ENCODE data around the gene MAP3K20. TPM values are rescaled to one million over a fixed set of nuclear protein-coding genes. Genes with fewer than 3 reads are reported as not detected.
"Not testable (repeated sequence)": the region's sequence is repeated elsewhere in the genome, so short reads cannot be mapped to it uniquely, and the experiment has no call there.

MAP3K20 gene
- total RNA-seq, 1 donor, result 35.3 TPM

- no peaks in the 10 kb centered on the region for H3K4me1 ChIP-seq (ENCODE audit: insufficient read depth, low read length)
- no peaks in the 10 kb centered on the region for H3K27me3 ChIP-seq (ENCODE audit: insufficient read depth, low read length)
- no peaks in the 10 kb centered on the region for H3K9me3 ChIP-seq (ENCODE audit: low read depth, low read length)
- no peak overlapping the region for H3K4me3 ChIP-seq (ENCODE audit: low read length)
These were observed 42.0 kb downstream of the MAP3K20 start for GRCh38 chr2:173117678-173118077.

- Histone ChIP-seq H3K27me3 (ENCODE audit: insufficient read depth, low read length) (no peaks in the 10 kb centered on the region), H3K9me3 (ENCODE audit: low read depth, low read length) (no peaks in the 10 kb centered on the region)
These were observed 42.7 kb downstream of the MAP3K20 start for GRCh38 chr2:173118395-173118794.

GRCh38 chr2:173119069-173119807, 43.6 kb downstream of the MAP3K20 start:
- H3K27me3 ChIP-seq (ENCODE audit: insufficient read depth, low read length), result no peaks in the 10 kb centered on the region
- H3K4me3 ChIP-seq (ENCODE audit: low read length), result no peak overlapping the region
- H3K9me3 ChIP-seq (ENCODE audit: low read depth, low read length), result no peaks in the 10 kb centered on the region
- peaks cover 12% of the 10 kb centered on the region for H3K4me1 ChIP-seq (ENCODE audit: insufficient read depth, low read length)

More at GRCh38 chr2:173118395-173118794, 42.7 kb downstream of the MAP3K20 start:
- H3K4me1 ChIP-seq (ENCODE audit: insufficient read depth, low read length), result peaks cover 3% of the 10 kb centered on the region
- H3K4me3 ChIP-seq (ENCODE audit: low read length), result no peak overlapping the region

GRCh38 chr2:173119944-173120343, 44.3 kb downstream of the MAP3K20 start:
- Histone ChIP-seq H3K4me3 (ENCODE audit: low read length) (no peak overlapping the region), H3K27me3 (ENCODE audit: insufficient read depth, low read length) (no peaks in the 10 kb centered on the region), H3K4me1 (ENCODE audit: insufficient read depth, low read length) (peaks cover 18% of the 10 kb centered on the region), H3K9me3 (ENCODE audit: low read depth, low read length) (no peaks in the 10 kb centered on the region)

- no peaks in the 10 kb centered on the region for H3K9me3 ChIP-seq (ENCODE audit: low read depth, low read length)
- no peaks in the 10 kb centered on the region for H3K27me3 ChIP-seq (ENCODE audit: insufficient read depth, low read length)
- H3K4me1 ChIP-seq (ENCODE audit: insufficient read depth, low read length), result peaks cover 27% of the 10 kb centered on the region
- H3K4me3 ChIP-seq (ENCODE audit: low read length), result no peak overlapping the region
These were observed 47.3 kb downstream of the MAP3K20 start for GRCh38 chr2:173122936-173123335.

GRCh38 chr2:173124441-173124840, 48.8 kb downstream of the MAP3K20 start:
- H3K27me3 ChIP-seq (ENCODE audit: insufficient read depth, low read length), result no peaks in the 10 kb centered on the region
- H3K9me3 ChIP-seq (ENCODE audit: low read depth, low read length), result no peaks in the 10 kb centered on the region
- no peak overlapping the region for H3K4me3 ChIP-seq (ENCODE audit: low read length)
- peaks cover 27% of the 10 kb centered on the region for H3K4me1 ChIP-seq (ENCODE audit: insufficient read depth, low read length)

- Histone ChIP-seq H3K27me3 (ENCODE audit: insufficient read depth, low read length) (no peaks in the 10 kb centered on the region), H3K9me3 (ENCODE audit: low read depth, low read length) (no peaks in the 10 kb centered on the region), H3K4me3 (ENCODE audit: low read length) (no peak overlapping the region), H3K4me1 (ENCODE audit: insufficient read depth, low read length) (peaks cover 27% of the 10 kb centered on the region)
These were observed 51.2 kb downstream of the MAP3K20 start for GRCh38 chr2:173126819-173127218.

- H3K27me3 ChIP-seq (ENCODE audit: insufficient read depth, low read length); H3K4me3 ChIP-seq (ENCODE audit: low read length); H3K9me3 ChIP-seq (ENCODE audit: low read depth, low read length): not testable (repeated sequence)
- H3K4me1 ChIP-seq (ENCODE audit: insufficient read depth, low read length), result peaks cover 26% of the 10 kb centered on the region
These were observed 52.5 kb downstream of the MAP3K20 start for GRCh38 chr2:173128132-173128531.

- H3K4me3 ChIP-seq (ENCODE audit: low read length), result no peak overlapping the region
- H3K27me3 ChIP-seq (ENCODE audit: insufficient read depth, low read length), result no peaks in the 10 kb centered on the region
- H3K9me3 ChIP-seq (ENCODE audit: low read depth, low read length), result no peaks in the 10 kb centered on the region
- peaks cover 14% of the 10 kb centered on the region for H3K4me1 ChIP-seq (ENCODE audit: insufficient read depth, low read length)
These were observed 55.1 kb downstream of the MAP3K20 start for GRCh38 chr2:173130496-173131465.

- Histone ChIP-seq H3K27me3 (ENCODE audit: insufficient read depth, low read length) (no peaks in the 10 kb centered on the region), H3K4me1 (ENCODE audit: insufficient read depth, low read length) (peaks cover 20% of the 10 kb centered on the region), H3K9me3 (ENCODE audit: low read depth, low read length) (no peaks in the 10 kb centered on the region), H3K4me3 (ENCODE audit: low read length) (no peak overlapping the region)
These were observed 56.9 kb downstream of the MAP3K20 start for GRCh38 chr2:173132531-173132930.

GRCh38 chr2:173134703-173135102, 59.1 kb downstream of the MAP3K20 start:
- H3K4me1 ChIP-seq (ENCODE audit: insufficient read depth, low read length), result peaks cover 24% of the 10 kb centered on the region
- no peaks in the 10 kb centered on the region for H3K27me3 ChIP-seq (ENCODE audit: insufficient read depth, low read length)
- H3K9me3 ChIP-seq (ENCODE audit: low read depth, low read length), result no peaks in the 10 kb centered on the region
- H3K4me3 ChIP-seq (ENCODE audit: low read length), result no peak overlapping the region

GRCh38 chr2:173136067-173136466, 60.4 kb downstream of the MAP3K20 start:
- no peak overlapping the region for H3K4me3 ChIP-seq (ENCODE audit: low read length)
- H3K4me1 ChIP-seq (ENCODE audit: insufficient read depth, low read length), result peaks cover 24% of the 10 kb centered on the region
- no peaks in the 10 kb centered on the region for H3K27me3 ChIP-seq (ENCODE audit: insufficient read depth, low read length)
- no peaks in the 10 kb centered on the region for H3K9me3 ChIP-seq (ENCODE audit: low read depth, low read length)

GRCh38 chr2:173136599-173136998, 61.0 kb downstream of the MAP3K20 start:
- Histone ChIP-seq H3K27me3 (ENCODE audit: insufficient read depth, low read length) (no peaks in the 10 kb centered on the region), H3K4me1 (ENCODE audit: insufficient read depth, low read length) (peaks cover 24% of the 10 kb centered on the region), H3K9me3 (ENCODE audit: low read depth, low read length) (no peaks in the 10 kb centered on the region), H3K4me3 (ENCODE audit: low read length) (no peak overlapping the region)

GRCh38 chr2:173137610-173138009, 62.0 kb downstream of the MAP3K20 start:
- no peaks in the 10 kb centered on the region for H3K27me3 ChIP-seq (ENCODE audit: insufficient read depth, low read length)
- no peaks in the 10 kb centered on the region for H3K9me3 ChIP-seq (ENCODE audit: low read depth, low read length)

GRCh38 chr2:173138962-173139361, 63.3 kb downstream of the MAP3K20 start:
- H3K4me1 ChIP-seq (ENCODE audit: insufficient read depth, low read length), result peaks cover 24% of the 10 kb centered on the region
- no peak overlapping the region for H3K4me3 ChIP-seq (ENCODE audit: low read length)
- H3K9me3 ChIP-seq (ENCODE audit: low read depth, low read length), result no peaks in the 10 kb centered on the region
- no peaks in the 10 kb centered on the region for H3K27me3 ChIP-seq (ENCODE audit: insufficient read depth, low read length)

More at GRCh38 chr2:173137610-173138009, 62.0 kb downstream of the MAP3K20 start:
- H3K4me1 ChIP-seq (ENCODE audit: insufficient read depth, low read length), result peaks cover 24% of the 10 kb centered on the region
- H3K4me3 ChIP-seq (ENCODE audit: low read length), result no peak overlapping the region
